Stimulated activated naive B cell treated with anti-CD40 and anti-IgM and Interleukin-4, amounts not matched to agents 10 μg/mL and 1 μg/mL and 100 μg/mL, for 72 hours (primary cell): ENCODE results near the gene POLR1A.

Experiments
- ATAC-seq, 2 donors: fragments of 150-1000 bp; cut with Tn5 transposase; replicated peaks; 2 replicates each; pipeline ENCODE4 v1.10.0; 2021; ENCODE audit warnings: moderate library complexity in 1 of 2
- DNase-seq: peaks from one replicate; pipeline ENCODE4 v3.0.0; 2021
- H3K27ac Mint-ChIP-seq: one replicate; pipeline ENCODE4 v1.8.0; 2022; ENCODE audit warnings: mild to moderate bottlenecking, mixed read lengths
- H3K27me3 Mint-ChIP-seq, 2 donors: one replicate each; pipeline ENCODE4 v1.8.0; 2022; ENCODE audit warnings: mixed read lengths in 2 of 2
- H3K36me3 Mint-ChIP-seq, 2 donors: one replicate each; pipeline ENCODE4 v1.8.0; 2022; ENCODE audit warnings: mixed read lengths in 2 of 2, mild to moderate bottlenecking in 1 of 2
- H3K4me1 Mint-ChIP-seq, 2 donors: one replicate each; pipeline ENCODE4 v1.8.0; 2022; ENCODE audit warnings: mixed read lengths in 2 of 2, mild to moderate bottlenecking in 1 of 2
- H3K4me3 Mint-ChIP-seq, 2 donors: one replicate each; pipeline ENCODE4 v1.8.0; 2022; ENCODE audit warnings: mild to moderate bottlenecking in 2 of 2, mixed read lengths in 2 of 2, moderate library complexity in 1 of 2
- H3K9me3 Mint-ChIP-seq, 2 donors: one replicate each; pipeline ENCODE4 v1.8.0; 2022; ENCODE audit warnings: mixed read lengths in 2 of 2, mild to moderate bottlenecking in 1 of 2

The POLR1A gene

GRCh38 chr2:86021396-86022378 lies 84.0 kb downstream of the POLR1A start:
- H3K36me3 Mint-ChIP-seq = peaks cover 27 to 38% of the 10 kb centered on the region in 2 donors
- H3K27ac Mint-ChIP-seq = no peak overlapping the region
- ATAC-seq = no peak
- no peak for DNase-seq
- H3K9me3 Mint-ChIP-seq = no peaks in the 10 kb centered on the region
- H3K4me1 Mint-ChIP-seq = peaks cover 39 to 52% of the 10 kb centered on the region in 2 donors
- no peaks in the 10 kb centered on the region for H3K27me3 Mint-ChIP-seq
- H3K4me3 Mint-ChIP-seq = no peak overlapping the region

DNA sequence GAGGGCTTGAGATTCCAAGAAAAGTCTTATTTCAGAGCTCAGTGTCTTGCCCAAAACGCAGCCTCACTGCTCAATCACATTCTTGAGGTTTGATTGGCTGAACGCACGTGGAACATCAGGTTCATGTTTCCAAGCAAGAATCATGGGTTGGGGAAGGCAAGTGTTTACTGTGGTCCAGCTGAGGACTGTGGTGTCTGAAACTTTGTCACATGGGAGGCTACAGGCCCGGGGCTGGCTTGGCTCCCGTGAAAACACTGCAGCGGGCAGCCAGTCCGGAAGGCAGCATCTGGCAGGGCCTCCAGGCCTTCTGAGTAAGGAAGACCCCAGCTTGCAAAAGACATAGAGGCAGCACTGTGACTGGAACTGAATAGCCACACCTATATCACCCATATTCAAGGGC lies 84.7 kb downstream of the POLR1A start:
- H3K4me1 Mint-ChIP-seq = peaks cover 42 to 59% of the 10 kb centered on the region in 2 donors
- no peaks in the 10 kb centered on the region for H3K27me3 Mint-ChIP-seq
- peaks cover 23 to 32% of the 10 kb centered on the region in 2 donors for H3K36me3 Mint-ChIP-seq
- DNase-seq (no peak), ATAC-seq (no peak)
- H3K9me3 Mint-ChIP-seq = no peaks in the 10 kb centered on the region
- no peak overlapping the region for H3K27ac Mint-ChIP-seq
- no peak overlapping the region for H3K4me3 Mint-ChIP-seq

- Mint-ChIP-seq H3K4me1 (peaks cover 45 to 71% of the 10 kb centered on the region in 2 donors), H3K4me3 (no peak overlapping the region), H3K27ac (no peak overlapping the region), H3K27me3 (no peaks in the 10 kb centered on the region), H3K9me3 (peaks cover 9% of the 10 kb centered on the region in 2 donors), H3K36me3 (peaks cover 14 to 21% of the 10 kb centered on the region in 2 donors)
- ATAC-seq (no peak), DNase-seq (no peak)
Observed at GRCh38 chr2:86019121-86019520, 86.6 kb downstream of the POLR1A start.

GRCh38 chr2:86017901-86018896 lies 87.5 kb downstream of the POLR1A start:
- H3K27me3 Mint-ChIP-seq = no peaks in the 10 kb centered on the region
- peaks cover 15 to 20% of the 10 kb centered on the region in 2 donors for H3K36me3 Mint-ChIP-seq
- ATAC-seq (peak; percentile 40 to 64), DNase-seq (peak; percentile 47)
- H3K4me3 Mint-ChIP-seq = peak overlapping the region; percentile 12 to 32
- peak overlapping the region; percentile 89 for H3K27ac Mint-ChIP-seq
- peaks cover 13 to 16% of the 10 kb centered on the region in 2 donors for H3K9me3 Mint-ChIP-seq
- H3K4me1 Mint-ChIP-seq = peaks cover 46 to 69% of the 10 kb centered on the region in 2 donors

DNA sequence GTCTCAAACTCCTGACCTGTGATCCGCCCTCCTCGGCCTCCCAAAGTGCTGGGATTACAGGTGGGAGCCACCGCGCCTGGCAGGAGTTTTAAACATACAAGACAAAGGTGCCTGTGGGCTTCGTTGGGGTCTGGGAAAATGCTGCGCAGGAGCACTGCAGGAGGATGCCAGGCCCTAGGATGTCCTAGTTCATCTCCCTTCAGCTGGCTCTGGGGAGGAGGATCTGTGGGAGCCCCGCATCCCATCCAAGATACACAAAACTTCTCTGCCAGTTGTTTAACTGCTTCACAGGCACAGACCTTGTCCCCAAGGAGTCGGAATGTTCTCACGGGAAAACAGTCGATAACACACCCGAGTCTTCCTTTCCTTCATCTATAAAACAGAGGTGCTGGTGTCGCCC lies 89.1 kb downstream of the POLR1A start:
- DNase-seq (no peak), ATAC-seq (no peak)
- Mint-ChIP-seq H3K27ac (peak overlapping the region; percentile 57), H3K27me3 (no peaks in the 10 kb centered on the region), H3K4me1 (peaks cover 37 to 54% of the 10 kb centered on the region in 2 donors), H3K9me3 (peaks cover 13 to 16% of the 10 kb centered on the region in 2 donors), H3K36me3 (peaks cover 11 to 12% of the 10 kb centered on the region in 2 donors), H3K4me3 (peak overlapping the region in 1 of 2 donors; percentile 53)

DNA sequence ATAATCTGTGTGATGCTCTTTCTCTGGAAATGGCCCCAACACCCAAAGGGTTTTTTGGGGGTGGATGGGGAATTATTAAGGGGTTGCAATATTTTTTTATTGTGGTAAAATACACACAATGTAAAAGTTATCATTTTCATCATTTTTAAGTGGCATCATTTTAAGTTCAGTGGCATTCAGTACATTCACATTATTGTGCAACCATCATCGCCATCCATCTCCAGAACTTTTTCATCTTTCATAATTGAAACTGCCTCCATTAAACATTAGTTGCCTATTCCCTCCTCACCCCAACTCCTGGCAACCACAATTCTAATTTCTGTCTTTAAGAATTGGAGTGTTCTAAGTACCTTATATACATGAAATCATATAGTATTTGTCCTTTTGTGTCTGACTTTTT lies 90.0 kb downstream of the POLR1A start:
- Mint-ChIP-seq H3K36me3 (peaks cover 11 to 12% of the 10 kb centered on the region in 2 donors), H3K4me3 (no peak overlapping the region), H3K9me3 (peaks cover 13 to 16% of the 10 kb centered on the region in 2 donors), H3K4me1 (peaks cover 34 to 50% of the 10 kb centered on the region in 2 donors), H3K27ac (no peak overlapping the region), H3K27me3 (no peaks in the 10 kb centered on the region)
- DNase-seq (no peak), ATAC-seq (no peak)

- peaks cover 34 to 50% of the 10 kb centered on the region in 2 donors for H3K4me1 Mint-ChIP-seq
- peaks cover 11 to 12% of the 10 kb centered on the region in 2 donors for H3K36me3 Mint-ChIP-seq
- ATAC-seq (no peak), DNase-seq (no peak)
- peaks cover 13 to 16% of the 10 kb centered on the region in 2 donors for H3K9me3 Mint-ChIP-seq
- H3K4me3 Mint-ChIP-seq = no peak overlapping the region
- H3K27me3 Mint-ChIP-seq = no peaks in the 10 kb centered on the region
- H3K27ac Mint-ChIP-seq = peak overlapping the region; percentile 71
Observed at GRCh38 chr2:86015006-86015405, 90.7 kb downstream of the POLR1A start.

- no peak for ATAC-seq
- no peak overlapping the region for H3K4me3 Mint-ChIP-seq
- H3K36me3 Mint-ChIP-seq = peaks cover 11 to 12% of the 10 kb centered on the region in 2 donors
- no peak for DNase-seq
- H3K27ac Mint-ChIP-seq = peak overlapping the region; percentile 80
- no peaks in the 10 kb centered on the region for H3K27me3 Mint-ChIP-seq
- peaks cover 34 to 50% of the 10 kb centered on the region in 2 donors for H3K4me1 Mint-ChIP-seq
- peaks cover 13 to 16% of the 10 kb centered on the region in 2 donors for H3K9me3 Mint-ChIP-seq
Observed at GRCh38 chr2:86014493-86014892, 91.2 kb downstream of the POLR1A start.

DNA sequence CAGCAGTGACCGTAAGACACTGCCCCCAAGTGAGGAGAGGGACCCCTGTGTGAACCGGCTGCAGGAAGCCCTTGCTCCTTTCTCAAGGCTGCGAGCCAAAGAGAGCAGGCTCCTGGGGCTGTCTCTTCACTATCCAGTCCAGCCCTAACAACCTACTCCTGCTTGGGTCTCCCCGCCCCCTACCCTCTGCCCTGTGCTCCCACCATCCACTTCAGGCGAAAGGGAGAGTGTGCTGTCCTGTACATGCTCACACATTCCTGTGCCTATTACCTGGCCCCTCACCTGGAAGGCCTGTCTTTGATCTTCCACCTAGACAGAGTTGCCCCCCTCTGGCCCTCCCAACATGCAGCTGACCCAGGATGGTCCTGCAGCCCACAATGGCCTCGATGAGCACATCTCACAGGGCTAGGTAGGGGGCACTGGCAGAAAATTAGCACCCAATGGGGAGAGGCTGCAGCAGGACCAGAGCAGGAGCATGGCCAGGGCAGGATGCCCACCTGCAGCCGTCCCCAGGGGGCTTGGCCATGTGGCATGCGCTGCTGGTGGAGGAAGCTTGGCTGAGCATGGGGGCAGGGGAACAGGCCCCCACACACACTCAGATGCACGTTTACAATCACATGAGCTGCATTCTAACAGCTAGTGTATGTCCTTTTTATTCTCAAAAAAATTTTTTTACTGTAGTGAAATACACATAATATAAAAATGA lies 93.5 kb downstream of the POLR1A start:
- peaks cover 17 to 31% of the 10 kb centered on the region in 2 donors for H3K4me1 Mint-ChIP-seq
- DNase-seq = no peak
- H3K27me3 Mint-ChIP-seq = no peaks in the 10 kb centered on the region
- no peak overlapping the region for H3K27ac Mint-ChIP-seq
- peaks cover 10 to 12% of the 10 kb centered on the region in 2 donors for H3K36me3 Mint-ChIP-seq
- ATAC-seq = no peak
- peaks cover 13 to 16% of the 10 kb centered on the region in 2 donors for H3K9me3 Mint-ChIP-seq
- no peak overlapping the region for H3K4me3 Mint-ChIP-seq

- peaks cover 11 to 25% of the 10 kb centered on the region in 2 donors for H3K4me1 Mint-ChIP-seq
- peaks cover 14 to 16% of the 10 kb centered on the region in 2 donors for H3K9me3 Mint-ChIP-seq
- H3K27me3 Mint-ChIP-seq = no peaks in the 10 kb centered on the region
- DNase-seq (no peak), ATAC-seq (no peak)
- no peak overlapping the region for H3K4me3 Mint-ChIP-seq
- peaks cover 11 to 12% of the 10 kb centered on the region in 2 donors for H3K36me3 Mint-ChIP-seq
- H3K27ac Mint-ChIP-seq = no peak overlapping the region
Observed at GRCh38 chr2:86011449-86011941, 94.2 kb downstream of the POLR1A start.

GRCh38 chr2:86010083-86010482 lies 95.6 kb downstream of the POLR1A start:
- H3K9me3 Mint-ChIP-seq = peaks cover 13 to 15% of the 10 kb centered on the region in 2 donors
- H3K27ac Mint-ChIP-seq = no peak overlapping the region
- ATAC-seq = no peak

DNA sequence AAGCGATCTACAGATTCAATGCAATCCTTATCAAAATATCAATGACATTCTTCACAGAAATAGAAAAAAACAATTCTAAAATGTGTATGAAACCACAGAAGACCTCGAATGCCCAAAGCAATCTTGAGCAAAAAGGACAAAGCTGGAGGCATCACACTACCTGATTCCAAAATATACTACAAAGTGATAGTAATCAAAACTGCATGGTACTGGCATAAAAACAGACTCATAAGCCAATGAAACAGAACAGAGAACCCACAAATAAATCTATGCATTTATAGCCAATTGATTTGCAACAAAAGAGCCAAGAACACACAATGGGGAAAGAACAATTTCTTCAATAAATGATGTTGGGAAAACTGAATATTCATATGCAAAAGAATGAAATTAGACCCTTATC lies 99.2 kb downstream of the POLR1A start:
- no peak for ATAC-seq
- H3K27ac Mint-ChIP-seq = no peak overlapping the region
- no peaks in the 10 kb centered on the region for H3K27me3 Mint-ChIP-seq
- no peak overlapping the region for H3K4me3 Mint-ChIP-seq
- no peak for DNase-seq
- H3K36me3 Mint-ChIP-seq = peaks cover 2 to 7% of the 10 kb centered on the region in 2 donors
- H3K4me1 Mint-ChIP-seq = peaks cover 0 to 3% of the 10 kb centered on the region in 2 donors
- peaks cover 4 to 5% of the 10 kb centered on the region in 2 donors for H3K9me3 Mint-ChIP-seq

More at GRCh38 chr2:86010083-86010482, 95.6 kb downstream of the POLR1A start:
- Mint-ChIP-seq H3K4me1 (peaks cover 8 to 12% of the 10 kb centered on the region in 2 donors), H3K4me3 (no peak overlapping the region), H3K27me3 (no peaks in the 10 kb centered on the region), H3K36me3 (peaks cover 11 to 12% of the 10 kb centered on the region in 2 donors)
- DNase-seq = no peak

- ATAC-seq = no peak
- Mint-ChIP-seq H3K4me3 (no peak overlapping the region), H3K36me3 (peaks cover 2 to 11% of the 10 kb centered on the region in 2 donors), H3K4me1 (peaks cover 21 to 23% of the 10 kb centered on the region in 2 donors), H3K27me3 (no peaks in the 10 kb centered on the region), H3K9me3 (peaks cover 7 to 8% of the 10 kb centered on the region in 2 donors), H3K27ac (no peak overlapping the region)
- DNase-seq = no peak
Observed at GRCh38 chr2:86003967-86004366, 101.7 kb downstream of the POLR1A start.
